Caco-2 (cell line): Measurements from ENCODE around the gene CFHR1. TPM values are rescaled to one million over a fixed set of nuclear protein-coding genes. Genes with fewer than 3 reads are reported as not detected.
"Not testable (repeated sequence)": the region's sequence is repeated elsewhere in the genome, so short reads cannot be mapped to it uniquely, and the experiment has no call there.

Source experiments
- Bru-seq: library from RNA; stranded (reverse); fragments of 400-500 nt; gene quantifications from one replicate; lab custom pipeline; 2021; lab: Mats Ljungman, UMichigan
- BruChase-seq, 2 experiments: library from RNA; stranded (reverse); fragments of 400-500 nt; gene quantifications; one replicate each; lab custom pipeline; 2021; lab: Mats Ljungman, UMichigan
- BruUV-seq: library from RNA; stranded (reverse); fragments of 400-500 nt; replicated peaks from 2 replicates; lab custom pipeline; 2021; lab: Mats Ljungman, UMichigan
- CTCF ChIA-PET: fragments of 300-600 bp; sonication (Branson Sonifier 250); formaldehyde crosslinking; loops from one replicate; lab custom pipeline; 2022; ENCODE audit warnings: antibody characterized with exemption; lab: Charles Lee
- POLR2A ChIA-PET: fragments of 300-600 bp; sonication (Branson Sonifier 250); formaldehyde crosslinking; loops from one replicate; lab custom pipeline; 2022; ENCODE audit warnings: antibody characterized with exemption; lab: Charles Lee
- DNase-seq, 2 experiments: peaks; one replicate each; pipeline versions ENCODE4 v3.0.0 to v3.0.0-alpha.2; 2020 to 2022
- H3K27me3 ChIP-seq: replicated peaks from 2 replicates; pipeline ENCODE4 v1.6.0; 2011; ENCODE audit warnings: low read length; ENCODE audit not compliant: control insufficient read depth, insufficient read depth
- H3K36me3 ChIP-seq: 2 replicates; pipeline ENCODE4 v1.5.1; 2011; ENCODE audit warnings: low read length; ENCODE audit not compliant: control insufficient read depth, insufficient read depth
- H3K4me1 ChIP-seq: fragments of 250-450 bp; sonication (Bioruptor Pico); 2 replicates; pipeline ENCODE4 v1.5.1; 2020; ENCODE audit warnings: mild to moderate bottlenecking
- H3K4me3 ChIP-seq: 2 replicates; pipeline ENCODE4 v1.5.1; 2011; ENCODE audit warnings: low read depth, mild to moderate bottlenecking, control low read depth, low read length
- H3K9me3 ChIP-seq: fragments of 250-450 bp; sonication (Bioruptor Pico); 2 replicates; pipeline ENCODE4 v1.5.1; 2020; ENCODE audit warnings: mild to moderate bottlenecking, moderate library complexity
- H3K27ac Mint-ChIP-seq: one replicate; pipeline ENCODE4 v1.8.0; 2022; ENCODE audit warnings: mixed read lengths; ENCODE audit not compliant: unreplicated experiment
- H3K27me3 Mint-ChIP-seq: one replicate; pipeline ENCODE4 v1.8.0; 2022; ENCODE audit warnings: mixed read lengths; ENCODE audit not compliant: insufficient read depth, unreplicated experiment
- H3K36me3 Mint-ChIP-seq: one replicate; pipeline ENCODE4 v1.8.0; 2022; ENCODE audit warnings: mild to moderate bottlenecking, mixed read lengths; ENCODE audit not compliant: insufficient read depth, unreplicated experiment
- H3K4me1 Mint-ChIP-seq: one replicate; pipeline ENCODE4 v1.8.0; 2022; ENCODE audit warnings: low read depth, mixed read lengths; ENCODE audit not compliant: unreplicated experiment
- H3K4me3 Mint-ChIP-seq: one replicate; pipeline ENCODE4 v1.8.0; 2022; ENCODE audit warnings: mild to moderate bottlenecking, moderate library complexity, mixed read lengths; ENCODE audit not compliant: unreplicated experiment
- H3K9me3 Mint-ChIP-seq: one replicate; pipeline ENCODE4 v1.8.0; 2022; ENCODE audit warnings: mixed read lengths; ENCODE audit not compliant: unreplicated experiment
- CTCF ChIP-seq, 2 experiments: fragments of 200-600 bp in 1 of 2; IDR thresholded peaks; 1 replicate in 1 of 2; 2 replicates in 1 of 2; pipeline versions ENCODE4 v1.5.1 to v1.8.0; 2011 to 2022; ENCODE audit warnings: antibody characterized with exemption in 1 of 2, control low read depth in 1 of 2, inconsistent platforms in 1 of 2, low read depth in 1 of 2, low read length in 1 of 2, mild to moderate bottlenecking in 1 of 2, moderate library complexity in 1 of 2; ENCODE audit not compliant: insufficient read depth in 1 of 2, severe bottlenecking in 1 of 2, unreplicated experiment in 1 of 2
- intact Hi-C: fragments of 100-400 bp; cut with micrococcal nuclease; formaldehyde crosslinking; loops from one replicate; pipeline ENCODE4 v1.10.0; 2022; ENCODE audit not compliant: unreplicated experiment
- long read RNA-seq: library from polyadenylated mRNA; stranded (forward); transcript quantifications from one replicate; pipeline ENCODE4 v2.0.0, GENCODE V29; 2022
- total RNA-seq: library from RNA; stranded (reverse); gene quantifications from 2 replicates; pipeline ENCODE4 v1.2.3, GENCODE V29; 2022

The CFHR1 gene
- total RNA-seq (not detected in 2 replicates), Bru-seq, nascent RNA (not detected), BruChase-seq, experiment 1, labeled RNA remaining after a 2-hour chase (not detected), BruChase-seq, experiment 2, labeled RNA remaining after a 6-hour chase (not detected)
- long read RNA-seq, result 0 reads

GRCh38 chr1:196819531-196819930 lies at the start of gene CFHR1:
CFHR1 (plus strand) TSS chr1:196819731; CDS start chr1:196819845, 114 bp downstream.
- BruUV-seq, DNase-seq, H3K4me3 Mint-ChIP-seq, H3K27me3 Mint-ChIP-seq, H3K36me3 ChIP-seq, H3K27ac Mint-ChIP-seq, CTCF ChIA-PET, H3K4me1 ChIP-seq, H3K36me3 Mint-ChIP-seq, H3K27me3 ChIP-seq, H3K9me3 Mint-ChIP-seq, H3K4me3 ChIP-seq, H3K9me3 ChIP-seq, H3K4me1 Mint-ChIP-seq, intact Hi-C loops, POLR2A ChIA-PET: not testable (repeated sequence)

GRCh38 chr1:196769823-196770222 lies 49.7 kb upstream of the CFHR1 start:
- H3K9me3 Mint-ChIP-seq, H3K36me3 ChIP-seq, H3K4me1 ChIP-seq, H3K36me3 Mint-ChIP-seq, H3K27ac Mint-ChIP-seq, H3K4me1 Mint-ChIP-seq, H3K27me3 ChIP-seq, BruUV-seq, H3K4me3 Mint-ChIP-seq, H3K27me3 Mint-ChIP-seq, H3K9me3 ChIP-seq, POLR2A ChIA-PET, intact Hi-C loops, CTCF ChIA-PET, H3K4me3 ChIP-seq, DNase-seq: not testable (repeated sequence)

- no peaks in the 10 kb centered on the region for H3K9me3 Mint-ChIP-seq
- Histone ChIP-seq H3K27me3 (no peaks in the 10 kb centered on the region), H3K4me3 (no peak overlapping the region), H3K36me3 (no peaks in the 10 kb centered on the region), H3K4me1 (no peaks in the 10 kb centered on the region), H3K9me3 (no peaks in the 10 kb centered on the region)
- no peaks in the 10 kb centered on the region for H3K36me3 Mint-ChIP-seq
- peaks cover 3% of the 10 kb centered on the region for H3K27me3 Mint-ChIP-seq
- no peaks in the 10 kb centered on the region for H3K4me1 Mint-ChIP-seq
- CTCF ChIA-PET, result no interaction called here
- no peak overlapping the region for H3K27ac Mint-ChIP-seq
- POLR2A ChIA-PET, result no interaction called here
- no peak for TF ChIP-seq CTCF (IDR thresholded peaks at IDR 0.05; ENCODE audit: insufficient read depth in 1 of 2, low read depth in 1 of 2, low read length in 1 of 2, severe bottlenecking in 1 of 2, unreplicated experiment in 1 of 2)
- BruUV-seq, result no TSS peak
- intact Hi-C loops, result no loop called here
- no peak overlapping the region for H3K4me3 Mint-ChIP-seq
- no peak for DNase-seq
These were observed 45.8 kb upstream of the CFHR1 start for GRCh38 chr1:196773713-196774112.

GRCh38 chr1:196774175-196774574 lies 45.4 kb upstream of the CFHR1 start:
- intact Hi-C loops, result no loop called here
- ChIA-PET POLR2A (no interaction called here), CTCF (no interaction called here)
- Mint-ChIP-seq H3K36me3 (no peaks in the 10 kb centered on the region), H3K4me1 (no peaks in the 10 kb centered on the region), H3K27me3 (peaks cover 3% of the 10 kb centered on the region), H3K9me3 (no peaks in the 10 kb centered on the region), H3K4me3 (no peak overlapping the region), H3K27ac (no peak overlapping the region)
- H3K36me3 ChIP-seq, result no peaks in the 10 kb centered on the region
- H3K4me3 ChIP-seq, result no peak overlapping the region
- no peak for TF ChIP-seq CTCF (IDR thresholded peaks at IDR 0.05; ENCODE audit: insufficient read depth in 1 of 2, low read depth in 1 of 2, low read length in 1 of 2, severe bottlenecking in 1 of 2, unreplicated experiment in 1 of 2)
- no peaks in the 10 kb centered on the region for H3K9me3 ChIP-seq
- H3K4me1 ChIP-seq, result no peaks in the 10 kb centered on the region
- no peaks in the 10 kb centered on the region for H3K27me3 ChIP-seq
- DNase-seq, result no peak
- BruUV-seq, result no TSS peak
